Measurements from ENCODE around the gene DNAJC1.
"Not testable (repeated sequence)": the region's sequence is repeated elsewhere in the genome, so short reads cannot be mapped to it uniquely, and the experiment has no call there.

Gene DNAJC1

DNA sequence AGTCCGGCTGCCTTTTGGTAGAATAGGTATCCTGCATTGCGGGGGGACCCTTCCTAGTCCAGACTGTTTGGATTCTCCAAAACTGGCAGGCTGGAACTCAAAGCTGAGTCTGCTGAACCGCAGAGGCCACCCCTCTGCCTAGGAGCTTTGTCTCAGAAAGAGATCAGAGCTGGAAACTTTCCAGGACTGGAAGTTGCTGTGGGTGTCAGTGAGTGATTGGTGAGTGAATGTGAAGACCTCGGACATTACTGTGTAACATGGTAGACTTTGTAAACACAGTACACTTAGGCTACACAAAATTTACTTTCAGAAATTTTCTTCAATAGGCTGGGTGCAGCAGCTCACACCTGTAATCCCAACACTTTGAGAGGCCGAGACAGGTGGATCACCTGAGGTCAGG, 103.8 kb downstream of the DNAJC1 start:
- no peak for DNase-seq (ENCODE audit: low read depth)

DNA sequence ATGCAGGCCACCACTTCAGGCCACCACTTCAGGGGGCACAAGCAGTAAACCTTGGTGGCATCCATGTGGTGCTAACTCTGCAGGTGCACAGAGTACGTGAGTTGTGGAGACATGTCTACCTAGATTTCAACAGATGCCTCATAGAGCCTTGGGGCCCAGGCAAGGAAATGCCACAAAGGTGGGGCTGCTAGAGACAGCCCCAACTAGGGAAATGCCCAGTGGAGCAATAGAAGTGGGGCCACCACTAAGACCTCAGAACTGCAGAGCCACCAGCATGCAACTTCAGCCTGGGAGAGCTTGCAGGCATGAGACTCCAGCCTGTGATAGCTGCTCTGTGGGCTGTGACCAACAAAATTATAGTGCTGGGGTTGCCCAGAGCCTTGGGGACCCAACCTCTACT, 107.6 kb downstream of the DNAJC1 start:
- DNase-seq (ENCODE audit: low read depth), result no peak

DNA sequence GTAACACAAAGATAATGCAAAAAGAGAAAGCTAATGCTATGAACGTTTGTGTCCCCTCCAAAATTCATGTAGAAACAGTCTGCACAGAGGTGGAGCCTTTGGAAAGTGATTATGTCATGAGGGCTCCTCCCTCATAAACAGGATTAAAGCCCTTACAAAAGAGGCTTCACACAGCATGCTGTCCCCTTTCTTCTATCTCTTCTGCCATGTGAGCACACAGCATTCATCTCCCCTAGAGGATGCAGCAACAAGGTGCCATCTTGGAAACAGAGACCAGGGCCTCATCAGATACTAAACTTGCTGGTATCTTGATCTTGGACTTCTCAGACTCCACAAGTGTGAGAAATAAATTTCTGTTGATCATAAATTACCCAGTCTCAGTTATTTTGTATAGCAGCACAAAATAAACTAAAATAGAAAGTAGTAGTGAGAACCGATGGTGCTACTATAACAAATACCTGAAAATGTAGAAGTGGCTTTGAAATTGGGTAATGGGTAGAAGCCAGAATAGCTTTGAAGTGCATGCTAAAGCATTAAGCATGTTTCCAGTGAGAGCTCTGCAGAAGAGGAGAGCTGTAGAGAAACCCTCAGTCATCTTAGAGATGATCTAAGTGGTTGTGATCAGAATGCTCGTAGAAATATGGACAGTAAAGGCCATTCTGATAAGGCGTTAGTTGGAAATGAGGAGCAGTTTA, 108.7 kb downstream of the DNAJC1 start:
- no peak for DNase-seq (ENCODE audit: low read depth)

DNA sequence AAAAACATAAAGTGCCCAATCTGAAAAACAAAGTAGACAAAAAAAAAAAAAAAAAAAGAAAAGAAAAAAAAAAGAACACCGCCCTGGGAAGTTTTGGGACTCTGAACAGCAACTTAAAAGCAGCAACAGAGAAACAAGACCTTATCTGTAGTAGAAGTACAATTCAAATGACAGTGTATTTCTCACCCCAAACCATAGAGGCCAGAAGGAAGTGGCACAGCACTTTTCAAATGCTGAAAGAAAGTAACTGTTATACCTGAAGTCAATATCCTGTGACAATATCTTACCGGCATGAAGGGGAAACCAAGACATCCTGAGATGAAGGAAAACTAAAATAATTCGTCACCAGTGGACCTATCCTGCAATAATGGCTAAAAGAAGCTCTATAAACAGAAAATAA, 112.1 kb downstream of the DNAJC1 start:
- DNase-seq (ENCODE audit: low read depth), result no peak

DNA sequence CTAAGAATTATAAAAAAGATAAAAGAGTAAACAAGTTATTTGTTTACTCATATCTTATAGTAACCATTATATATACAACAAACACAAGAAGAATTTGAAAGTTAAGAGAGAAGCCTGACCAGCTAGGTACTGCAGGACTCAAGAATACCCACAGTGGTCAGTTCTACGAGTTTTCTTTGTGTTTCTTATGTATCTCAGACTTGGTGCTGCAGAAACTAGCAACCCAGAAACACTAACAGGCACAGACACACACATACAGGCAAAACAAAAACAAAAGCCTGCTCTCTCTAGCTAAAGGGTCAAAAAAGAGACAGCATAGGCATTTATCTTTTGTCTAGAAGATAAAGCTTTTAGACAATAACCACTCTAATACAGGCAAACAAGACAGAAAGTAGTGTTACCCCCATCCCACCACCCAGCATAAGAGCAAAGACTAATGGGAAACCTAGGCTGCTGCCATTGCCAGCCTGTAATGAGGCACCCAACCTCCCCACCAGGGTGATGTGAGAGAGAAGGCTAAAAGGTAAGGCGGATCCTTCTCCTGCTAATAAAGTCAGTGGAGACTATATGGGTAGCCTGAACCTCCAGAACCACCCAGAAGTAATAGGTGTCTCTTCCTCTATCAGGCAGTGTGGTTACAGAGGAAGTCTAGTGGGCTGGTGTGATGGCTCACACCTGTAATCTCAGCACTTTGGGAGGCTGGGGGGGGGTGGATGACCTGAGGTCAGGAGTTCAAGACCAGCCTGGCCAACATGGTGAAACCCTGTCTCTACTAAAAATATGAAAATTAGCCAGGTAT, 113.9 kb downstream of the DNAJC1 start:
- DNase-seq (ENCODE audit: low read depth), result no peak

DNA sequence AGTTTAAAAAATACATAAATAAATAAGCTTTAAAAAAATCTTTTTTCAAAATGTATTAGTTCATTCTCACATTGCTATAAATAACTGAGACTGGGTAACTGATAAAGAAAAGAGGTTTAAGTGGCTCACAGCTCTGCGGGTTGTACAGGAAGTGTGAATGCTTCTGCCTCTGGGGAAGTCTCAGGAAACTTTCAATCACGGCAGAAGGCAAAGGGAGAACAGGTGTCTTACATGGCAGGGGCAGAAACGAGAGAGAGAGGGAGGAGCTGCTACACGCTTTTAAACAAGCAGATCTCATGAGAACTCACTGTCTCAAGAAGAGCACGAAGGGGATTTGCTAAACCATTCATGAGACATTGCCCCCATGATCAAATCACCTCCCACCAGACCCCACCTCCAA, 114.6 kb downstream of the DNAJC1 start:
- no peak for DNase-seq (ENCODE audit: low read depth)

DNA sequence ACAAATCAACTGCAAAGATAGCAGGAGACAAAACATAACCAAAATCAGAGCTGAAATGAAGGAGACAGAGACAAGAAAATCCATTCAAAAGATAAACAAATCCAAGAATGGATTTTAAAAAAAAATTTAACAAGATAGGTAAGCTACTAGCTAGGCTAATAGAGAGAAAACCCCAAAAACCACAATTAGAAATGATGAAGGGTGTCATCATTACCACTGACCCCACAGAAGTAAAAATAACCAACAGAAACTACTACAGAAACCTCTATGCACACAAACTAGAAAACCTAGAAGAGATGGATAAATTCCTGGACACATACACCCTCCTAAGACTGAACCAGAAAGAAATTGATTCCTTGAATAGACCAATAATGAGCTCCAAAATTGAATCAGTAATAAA, 117.6 kb downstream of the DNAJC1 start:
- DNase-seq (ENCODE audit: low read depth), result no peak

DNA sequence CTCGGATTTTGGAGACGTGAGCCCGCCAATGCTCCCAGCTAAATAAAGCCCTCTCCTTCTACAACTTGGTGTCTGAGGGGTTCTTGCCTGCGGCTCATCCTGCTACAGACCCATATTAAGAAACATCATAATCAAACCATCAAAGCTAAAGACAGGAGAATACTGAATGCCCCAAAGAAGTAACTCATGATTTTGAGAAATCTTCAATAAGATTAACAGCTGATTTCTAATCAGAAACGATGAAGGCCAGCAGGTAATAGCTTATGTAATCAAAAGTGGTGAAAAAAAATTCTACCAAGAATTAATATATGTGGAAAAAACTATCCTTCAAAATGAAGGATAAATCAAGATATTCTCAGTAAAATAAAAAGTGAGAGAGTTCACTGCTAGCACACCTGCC, 130.3 kb downstream of the DNAJC1 start:
- DNase-seq (ENCODE audit: low read depth), result no peak

DNA sequence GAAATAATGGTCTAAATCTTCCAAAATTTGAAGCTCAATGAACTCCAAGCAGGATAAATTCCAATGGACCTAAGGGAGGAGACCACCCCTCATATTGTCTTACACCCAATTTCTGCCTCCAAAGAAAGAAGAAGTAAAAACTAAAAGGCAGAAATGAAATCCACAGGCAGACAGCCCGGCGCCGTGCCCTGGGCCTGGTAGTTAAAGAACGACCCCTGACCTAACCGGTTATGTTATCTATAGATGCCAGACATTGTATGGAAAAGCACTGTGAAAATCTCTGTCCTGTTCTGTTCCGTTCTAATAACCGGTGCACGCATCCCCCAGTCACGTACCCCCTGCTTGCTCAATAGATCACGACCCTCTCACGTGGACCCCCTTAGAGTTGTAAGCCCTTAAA, 130.8 kb downstream of the DNAJC1 start:
- DNase-seq (ENCODE audit: low read depth), result not testable (repeated sequence)

DNA sequence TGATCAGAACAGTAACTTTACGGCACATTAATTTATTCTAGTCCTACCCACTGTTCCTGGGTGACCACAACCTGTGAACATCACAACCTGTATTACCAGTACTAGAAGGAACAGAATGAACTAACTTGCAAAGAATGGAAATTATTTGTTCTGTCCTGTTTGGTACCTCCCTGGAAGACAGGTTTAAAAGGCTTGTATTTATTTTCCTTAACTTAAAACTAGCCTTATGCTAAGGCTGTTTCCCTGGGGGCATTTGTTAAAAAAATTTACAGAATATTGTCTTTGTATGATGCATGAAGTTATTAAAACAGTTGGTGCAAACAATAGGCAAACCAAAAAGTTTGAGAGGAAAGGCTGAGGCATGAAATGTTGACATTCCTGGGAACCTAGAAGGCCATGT, 132.7 kb downstream of the DNAJC1 start:
- no peak for DNase-seq (ENCODE audit: low read depth)

DNA sequence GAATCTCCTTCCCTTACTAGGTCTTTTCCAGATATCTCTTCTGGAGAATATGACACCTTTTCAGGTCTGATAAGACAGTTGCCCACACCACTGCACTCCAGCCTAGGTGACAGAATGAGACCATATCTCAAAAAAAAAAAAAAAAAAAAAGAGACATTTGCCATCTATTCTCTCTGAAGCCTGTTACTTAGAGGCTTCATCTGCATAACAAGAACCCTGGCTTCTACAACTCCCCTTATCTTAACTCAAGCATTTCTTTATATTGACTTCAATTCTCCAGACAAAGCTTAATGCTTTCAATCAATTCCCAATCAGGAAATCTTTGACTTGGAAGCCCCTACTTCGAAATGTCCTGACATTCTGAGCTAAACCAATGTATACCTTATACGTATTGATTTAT, 134.4 kb downstream of the DNAJC1 start:
- DNase-seq (ENCODE audit: low read depth), result not testable (repeated sequence)

DNA sequence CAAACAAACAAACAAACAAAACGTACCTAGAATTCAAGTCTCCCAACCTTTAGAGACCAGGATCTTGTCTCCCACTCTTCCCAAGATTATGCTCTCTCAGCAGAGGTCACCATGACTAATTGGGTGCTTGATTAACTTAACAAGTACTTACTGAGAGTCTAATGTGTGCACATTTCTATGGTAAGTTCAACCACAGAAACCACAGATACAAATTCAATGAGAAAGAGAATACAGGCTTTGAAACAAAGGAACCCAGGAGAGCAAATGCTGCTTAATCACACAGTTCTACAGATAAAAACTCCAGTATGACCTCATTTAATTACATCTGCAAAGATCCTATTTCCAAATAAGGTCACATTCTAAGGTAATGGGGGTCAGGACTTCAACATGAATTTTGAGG, 142.8 kb downstream of the DNAJC1 start:
- no peak for DNase-seq (ENCODE audit: low read depth)

DNA sequence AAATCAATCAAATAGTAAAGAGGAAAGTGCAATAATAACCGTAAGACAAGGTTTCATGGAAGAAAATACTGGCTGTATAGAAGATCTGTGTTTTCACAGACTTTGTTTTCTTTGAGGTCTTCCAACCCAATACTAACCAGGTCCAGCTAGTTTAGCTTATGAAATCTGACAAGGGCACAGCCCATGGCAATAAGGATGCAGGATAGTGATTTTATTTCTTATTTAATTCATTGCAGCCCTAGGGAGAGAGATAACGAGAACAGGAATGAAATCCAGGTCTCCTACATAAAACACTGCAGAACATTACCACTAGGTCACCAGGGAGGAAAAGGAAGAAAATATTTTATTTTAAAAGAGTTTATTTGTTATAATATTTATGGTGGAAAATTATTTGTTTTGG, 145.1 kb downstream of the DNAJC1 start:
- no peak for DNase-seq (ENCODE audit: low read depth)

DNA sequence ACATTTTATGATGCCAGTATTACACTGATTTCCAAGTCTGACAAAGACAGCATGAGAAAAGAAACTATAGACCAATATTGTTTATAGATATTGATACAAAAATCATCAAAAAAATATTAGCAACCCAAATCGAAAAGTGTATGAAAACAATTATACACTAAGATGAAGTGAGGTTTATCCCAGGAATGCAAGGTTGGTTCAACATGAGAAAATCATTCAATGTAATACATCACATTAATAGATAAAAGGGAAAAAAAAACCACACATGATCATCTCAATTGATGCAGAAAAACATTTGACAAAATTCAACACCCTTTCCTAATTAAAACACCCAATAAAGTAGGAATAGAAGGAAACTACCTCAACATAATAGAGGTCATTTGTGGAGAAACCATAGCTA, 153.9 kb downstream of the DNAJC1 start:
- no peak for DNase-seq (ENCODE audit: low read depth)

DNA sequence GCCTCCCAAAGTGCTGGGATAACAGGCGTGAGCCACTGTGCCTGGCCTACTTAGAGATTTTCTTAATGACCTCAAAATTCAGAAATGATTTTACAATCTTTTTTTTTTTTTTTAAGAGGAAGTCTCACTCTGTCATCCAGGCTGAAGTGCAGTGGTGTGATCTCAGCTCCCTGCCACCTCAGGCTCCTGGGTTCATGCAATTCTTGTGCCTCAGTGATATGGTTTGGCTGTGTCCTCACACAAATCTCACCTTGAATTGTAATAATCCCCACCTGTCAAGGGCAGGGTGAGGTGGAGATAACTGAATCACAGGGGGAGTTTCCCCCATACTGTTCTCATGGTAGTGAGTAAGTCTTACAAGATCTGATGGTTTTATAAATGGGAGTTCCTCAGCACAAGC, 159.9 kb downstream of the DNAJC1 start:
- DNase-seq (ENCODE audit: low read depth), result no peak

DNA sequence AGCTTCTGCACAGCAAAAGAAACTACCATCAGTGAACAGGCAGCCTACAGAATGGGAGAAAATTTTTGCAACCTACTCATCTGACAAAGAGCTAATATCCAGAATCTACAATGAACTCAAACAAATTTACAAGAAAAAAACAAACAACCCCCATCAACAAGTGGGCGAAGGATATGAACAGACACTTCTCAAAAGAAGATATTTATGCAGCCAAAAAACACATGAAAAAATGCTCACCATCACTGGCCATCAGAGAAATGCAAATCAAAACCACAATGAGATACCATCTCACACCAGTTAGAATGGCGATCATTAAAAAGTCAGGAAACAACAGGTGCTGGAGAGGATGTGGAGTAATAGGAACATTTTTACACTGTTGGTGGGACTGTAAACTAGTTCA, 162.3 kb downstream of the DNAJC1 start:
- DNase-seq (ENCODE audit: low read depth), result not testable (repeated sequence)

DNA sequence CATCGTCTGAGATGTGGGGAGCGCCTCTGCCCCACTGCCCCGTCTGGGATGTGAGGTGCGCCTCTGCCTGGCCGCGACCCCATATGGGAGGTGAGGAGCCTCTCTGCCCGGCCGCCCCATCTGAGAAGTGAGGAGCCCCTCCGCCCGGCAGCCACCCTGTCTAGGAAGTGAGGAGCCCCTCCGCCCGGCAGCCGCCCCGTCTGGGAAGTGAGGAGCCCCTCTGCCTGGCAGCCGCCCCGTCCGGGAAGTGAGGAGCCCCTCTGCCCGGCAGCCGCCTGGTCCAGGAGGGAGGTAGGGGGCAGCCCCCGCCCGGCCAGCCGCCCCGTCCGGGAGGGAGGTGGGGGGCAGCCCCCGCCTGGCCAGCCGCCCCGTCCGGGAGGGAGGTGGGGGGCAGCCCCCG, 166.0 kb downstream of the DNAJC1 start:
- not testable (repeated sequence) for DNase-seq (ENCODE audit: low read depth)

DNA sequence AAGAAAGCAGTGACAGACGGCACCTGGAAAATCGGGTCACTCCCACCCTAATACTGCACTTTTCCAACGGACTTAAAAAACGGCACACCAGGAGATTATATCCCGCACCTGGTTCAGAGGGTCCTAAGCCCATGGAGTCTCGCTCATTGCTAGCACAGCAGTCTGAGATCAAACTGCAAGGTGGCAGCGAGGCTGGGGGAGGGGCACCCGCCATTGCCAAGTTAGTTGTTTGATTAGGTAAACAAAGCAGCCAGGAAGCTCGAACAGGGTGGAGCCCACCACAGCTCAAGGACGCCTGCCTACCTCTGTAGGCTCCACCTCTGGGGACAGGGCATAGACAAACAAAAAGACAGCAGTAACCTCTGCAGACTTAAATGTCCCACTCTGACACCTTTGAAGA, 169.0 kb downstream of the DNAJC1 start:
- DNase-seq (ENCODE audit: low read depth), result not testable (repeated sequence)

DNA sequence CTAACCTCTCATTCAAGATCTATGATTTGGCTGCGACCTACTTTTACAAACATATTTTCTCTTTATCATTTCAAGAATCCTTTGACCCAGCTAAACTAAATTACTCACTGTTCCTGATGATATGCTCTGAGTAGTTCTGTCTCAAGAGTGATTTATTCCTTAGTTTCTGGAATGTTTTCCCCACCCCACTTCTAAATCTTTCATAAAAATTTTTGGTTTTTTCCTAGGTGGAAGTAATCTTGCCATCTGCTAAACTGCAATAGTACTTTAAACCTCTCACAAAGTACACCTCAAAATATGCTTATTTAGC, 170.8 kb downstream of the DNAJC1 start:
- no peak for DNase-seq (ENCODE audit: low read depth)

DNA sequence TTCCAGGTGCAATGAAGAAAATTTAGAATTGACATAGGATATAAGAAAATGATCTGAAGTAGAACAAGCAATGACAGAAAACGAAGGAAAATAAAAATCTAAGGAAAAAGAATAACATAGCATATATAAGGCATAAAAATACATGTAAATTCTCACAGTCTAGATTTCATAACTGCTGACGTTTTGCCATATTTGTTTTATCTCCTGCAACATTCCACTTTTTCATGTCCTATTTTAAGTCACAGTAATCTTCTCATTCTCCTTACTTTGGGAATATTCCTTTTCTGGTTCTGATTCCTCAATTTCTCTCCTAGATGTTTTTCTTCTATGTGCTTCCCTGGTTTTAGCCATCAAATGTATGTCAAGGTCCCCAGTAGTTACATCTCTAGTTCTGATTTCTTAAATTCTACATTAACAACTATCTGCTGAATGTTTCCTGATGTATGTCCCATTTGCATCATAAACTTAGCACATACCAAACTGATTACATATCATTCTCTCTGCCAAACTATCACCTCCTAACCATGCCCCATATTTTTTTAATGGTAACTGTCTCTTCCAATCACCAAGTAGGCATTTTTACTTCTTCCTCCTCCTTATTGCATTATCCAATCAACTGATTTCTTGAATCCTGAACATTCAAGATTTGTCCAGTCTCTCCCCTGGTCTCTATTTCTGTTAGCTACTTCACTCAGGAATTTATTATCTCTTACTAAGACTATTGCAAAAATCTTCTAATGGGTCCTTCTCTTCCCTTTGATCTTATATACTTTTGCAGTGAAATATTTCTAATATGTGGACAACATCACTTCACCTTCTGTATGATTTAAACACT, 171.3 kb downstream of the DNAJC1 start:
- DNase-seq (ENCODE audit: low read depth), result no peak

DNA sequence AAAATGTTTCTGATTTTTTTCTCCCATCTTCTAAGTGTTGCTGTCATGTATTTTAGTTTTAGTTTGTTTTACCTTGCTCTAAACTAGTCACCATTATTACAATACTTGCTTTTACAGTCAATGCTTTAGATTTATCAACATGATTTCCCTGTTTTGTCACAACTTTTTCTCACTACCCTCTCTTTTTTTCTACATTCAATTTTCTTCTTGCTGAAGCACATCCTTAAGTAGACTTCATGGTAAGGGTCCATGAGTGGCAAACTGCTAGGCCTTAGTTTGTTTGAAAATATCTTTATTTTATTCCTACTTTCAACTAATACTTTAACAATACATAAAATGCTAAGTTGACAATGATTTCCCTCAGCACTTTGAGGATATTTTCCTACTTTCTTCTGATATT, 173.5 kb downstream of the DNAJC1 start:
- DNase-seq (ENCODE audit: low read depth), result no peak

DNA sequence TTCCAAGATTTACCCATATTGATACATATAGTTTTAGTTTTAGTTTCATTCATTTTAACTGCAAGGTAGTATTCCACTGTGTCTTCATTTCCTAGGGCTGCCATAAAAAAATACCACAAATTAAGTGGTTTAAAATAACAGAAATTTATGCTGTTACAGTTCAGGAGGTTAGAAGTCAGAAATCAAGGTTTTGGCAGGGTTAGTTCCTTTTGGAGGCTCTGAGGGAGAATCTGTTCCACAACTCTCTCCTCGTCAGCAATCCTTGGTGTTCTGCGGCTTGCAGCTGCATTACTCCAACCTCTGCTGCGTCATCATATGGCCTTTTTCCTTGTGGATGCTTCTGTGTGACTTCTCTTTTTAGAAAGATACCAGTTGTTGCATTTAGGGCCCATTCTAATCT, 176.2 kb downstream of the DNAJC1 start:
- no peak for DNase-seq (ENCODE audit: low read depth)

DNA sequence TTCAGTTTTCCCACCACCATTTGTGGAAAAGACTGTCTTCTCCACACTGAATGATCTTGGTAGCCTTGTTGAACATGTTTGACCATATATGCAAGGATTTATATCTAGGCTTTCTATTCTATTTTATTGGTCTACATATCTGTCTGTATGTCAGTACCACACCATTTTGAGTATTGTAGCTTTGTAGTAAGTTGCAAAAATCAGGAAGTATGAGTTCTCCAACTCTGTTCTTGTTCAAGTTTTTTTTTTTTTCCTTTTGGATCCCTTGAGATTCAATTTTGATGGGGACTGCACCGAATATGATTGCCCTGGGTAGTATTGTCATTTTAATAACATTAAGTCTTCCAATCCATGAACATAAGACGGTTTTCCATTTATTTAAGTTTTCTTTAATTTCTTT, 176.8 kb downstream of the DNAJC1 start:
- DNase-seq (ENCODE audit: low read depth), result no peak

All from stimulated activated CD8-positive, alpha-beta memory T cell treated with anti-CD3 and anti-CD28 coated beads, Interleukin-7, amount 100 ng/mL, for 24 hours (primary cell).